ENCODE data around the gene SMYD4. TPM values are rescaled to one million over a fixed set of nuclear protein-coding genes. Genes with fewer than 3 reads are reported as not detected.
"Not testable (repeated sequence)": the region's sequence is repeated elsewhere in the genome, so short reads cannot be mapped to it uniquely, and the experiment has no call there.

The SMYD4 gene
- total RNA-seq, 6 experiments from 2014 or later = 6.3 to 10.3 (median 8.7) TPM

GRCh38 chr17:1765576-1765975 lies 64.1 kb downstream of the SMYD4 start:
- no peak for TF ChIP-seq CTCF (IDR thresholded peaks at IDR 0.05)
- H3K4me3 Mint-ChIP-seq = no peak overlapping the region
- no peak overlapping the region for H3K27ac Mint-ChIP-seq
- no peaks in the 10 kb centered on the region; the same call in 1 of the 2 replicates for H3K27me3 Mint-ChIP-seq (ENCODE audit: insufficient read depth)
- H3K9me3 Mint-ChIP-seq = no peaks in the 10 kb centered on the region
- peaks cover 34% of the 10 kb centered on the region for H3K4me1 Mint-ChIP-seq (ENCODE audit: low read depth)
- peaks cover 5% of the 10 kb centered on the region for H3K36me3 Mint-ChIP-seq (ENCODE audit: low read depth)
- no peak for DNase-seq

GRCh38 chr17:1764705-1765104 lies 65.0 kb downstream of the SMYD4 start:
- not testable (repeated sequence) for H3K9me3 Mint-ChIP-seq; H3K27me3 Mint-ChIP-seq (ENCODE audit: insufficient read depth); DNase-seq; H3K36me3 Mint-ChIP-seq (ENCODE audit: low read depth)
- Mint-ChIP-seq H3K4me3 (peak overlapping the region; percentile 38; the same call in 1 of the 2 replicates), H3K27ac (peak overlapping the region; percentile 91), H3K4me1 (ENCODE audit: low read depth) (peaks cover 34% of the 10 kb centered on the region)

- Mint-ChIP-seq H3K9me3 (no peaks in the 10 kb centered on the region), H3K27me3 (ENCODE audit: insufficient read depth) (peaks cover under 1% of the 10 kb centered on the region; the same call in 1 of the 2 replicates), H3K27ac (peak overlapping the region; percentile 91), H3K4me1 (ENCODE audit: low read depth) (peaks cover 34% of the 10 kb centered on the region), H3K4me3 (peak overlapping the region; percentile 38; the same call in 1 of the 2 replicates), H3K36me3 (ENCODE audit: low read depth) (peaks cover 5% of the 10 kb centered on the region)
- TF ChIP-seq CTCF (IDR thresholded peaks at IDR 0.05) = no peak
- peak; percentile 68 for DNase-seq
Measured at GRCh38 chr17:1764284-1764683, 65.4 kb downstream of the SMYD4 start.

- H3K27ac Mint-ChIP-seq = peak overlapping the region; percentile 91
- peak overlapping the region; percentile 82 for H3K4me3 Mint-ChIP-seq
- peak; percentile 28 for DNase-seq
- H3K4me1 Mint-ChIP-seq (ENCODE audit: low read depth) = peaks cover 34% of the 10 kb centered on the region
- H3K36me3 Mint-ChIP-seq (ENCODE audit: low read depth) = peaks cover 5% of the 10 kb centered on the region
- peaks cover 1% of the 10 kb centered on the region; the same call in 1 of the 2 replicates for H3K27me3 Mint-ChIP-seq (ENCODE audit: insufficient read depth)
- no peak for TF ChIP-seq CTCF (IDR thresholded peaks at IDR 0.05)
- no peaks in the 10 kb centered on the region for H3K9me3 Mint-ChIP-seq
Measured at GRCh38 chr17:1762901-1763898, 66.5 kb downstream of the SMYD4 start.

- Mint-ChIP-seq H3K4me3 (peak overlapping the region; percentile 82), H3K27me3 (ENCODE audit: insufficient read depth) (peaks cover 1% of the 10 kb centered on the region; the same call in 1 of the 2 replicates), H3K9me3 (no peaks in the 10 kb centered on the region), H3K36me3 (ENCODE audit: low read depth) (peaks cover 5% of the 10 kb centered on the region), H3K27ac (peak overlapping the region; percentile 91), H3K4me1 (ENCODE audit: low read depth) (peaks cover 34% of the 10 kb centered on the region)
- no peak for TF ChIP-seq CTCF (IDR thresholded peaks at IDR 0.05)
- DNase-seq = no peak
Measured at GRCh38 chr17:1762233-1762900, 67.3 kb downstream of the SMYD4 start.

Measured in HFFc6 (cell line).